WTC11 (cell line): ENCODE results near the gene ATF4. TPM values are rescaled to one million over a fixed set of nuclear protein-coding genes. Genes with fewer than 3 reads are reported as not detected.
A peak's percentile ranks its signal among the peaks of the same experiment; 100 is the strongest.

Experiments
- ATAC-seq: fragments of 200-7000 bp; cut with Tn5 transposase; 2 replicates; pipeline ENCODE4 v1.10.0; 2021; ENCODE audit warnings: mild to moderate bottlenecking, moderate library complexity
- CTCF ChIA-PET: fragments of 300-600 bp; sonication (Branson Sonifier 250); formaldehyde crosslinking; loops from one replicate; lab custom pipeline; 2021; ENCODE audit warnings: antibody characterized with exemption; lab: Charles Lee
- POLR2A ChIA-PET: fragments of 350-600 bp; sonication (Branson Sonifier 250); formaldehyde crosslinking; loops from one replicate; lab custom pipeline; 2021; ENCODE audit warnings: antibody characterized with exemption; lab: Charles Lee
- DNase-seq: peaks from one replicate; pipeline ENCODE4 v3.0.0; 2021; ENCODE audit warnings: low spot score
- H3K27ac Mint-ChIP-seq: 2 replicates; pipeline ENCODE4 v1.8.0; 2021; ENCODE audit warnings: mixed read lengths
- H3K27me3 Mint-ChIP-seq: 2 replicates; pipeline ENCODE4 v1.8.0; 2021; ENCODE audit warnings: low read depth, mild to moderate bottlenecking, moderate library complexity, mixed read lengths
- H3K36me3 Mint-ChIP-seq: 2 replicates; pipeline ENCODE4 v1.8.0; 2021; ENCODE audit warnings: mixed read lengths
- H3K4me1 Mint-ChIP-seq: 2 replicates; pipeline ENCODE4 v1.8.0; 2022; ENCODE audit warnings: mixed read lengths
- H3K4me3 Mint-ChIP-seq: 2 replicates; pipeline ENCODE4 v1.8.0; 2021; ENCODE audit warnings: mild to moderate bottlenecking, moderate library complexity, mixed read lengths
- H3K9me3 Mint-ChIP-seq: 2 replicates; pipeline ENCODE4 v1.8.0; 2021; ENCODE audit warnings: mixed read lengths
- ATF1 ChIP-seq: sonication (generic); formaldehyde crosslinking; IDR thresholded peaks from 2 replicates; pipeline ENCODE4 v1.8.1; 2023; ENCODE audit warnings: mild to moderate bottlenecking, moderate library complexity, missing genetic modification reagents
- GTF2I ChIP-seq: fragments of 250-450 bp; sonication (Bioruptor Pico); conservative IDR thresholded peaks from 2 replicates; pipeline ENCODE4 v1.4.0; 2021; ENCODE audit warnings: mild to moderate bottlenecking
- IRF2 ChIP-seq: sonication (generic); formaldehyde crosslinking; IDR thresholded peaks from 2 replicates; pipeline ENCODE4 v1.8.0; 2022; ENCODE audit warnings: low read depth, missing genetic modification reagents, borderline replicate concordance
- JUN ChIP-seq: sonication (generic); formaldehyde crosslinking; IDR thresholded peaks from 2 replicates; pipeline ENCODE4 v1.8.0; 2023; ENCODE audit warnings: mild to moderate bottlenecking, missing genetic modification reagents
- NFATC4 ChIP-seq: fragments of 250-450 bp; sonication (Bioruptor Pico); IDR thresholded peaks from 2 replicates; pipeline ENCODE4 v1.9.0; 2021; ENCODE audit warnings: mild to moderate bottlenecking
- NFE2L1 ChIP-seq: sonication (generic); formaldehyde crosslinking; IDR thresholded peaks from 2 replicates; pipeline ENCODE4 v1.8.1; 2023; ENCODE audit warnings: missing genetic modification reagents
- NFYB ChIP-seq: sonication (generic); formaldehyde crosslinking; conservative IDR thresholded peaks from 2 replicates; pipeline ENCODE4 v1.8.0; 2022; ENCODE audit warnings: low read depth, missing genetic modification reagents
- PRRX2 ChIP-seq: fragments of 250-450 bp; sonication (Bioruptor Pico); IDR thresholded peaks from 2 replicates; pipeline ENCODE4 v1.8.0; 2021; ENCODE audit warnings: mild to moderate bottlenecking
- SP1 ChIP-seq: sonication (generic); formaldehyde crosslinking; conservative IDR thresholded peaks from 2 replicates; pipeline ENCODE4 v1.8.1; 2022; ENCODE audit warnings: missing genetic modification reagents
- TCF7 ChIP-seq: sonication (generic); formaldehyde crosslinking; IDR thresholded peaks from 2 replicates; pipeline ENCODE4 v1.8.0; 2022; ENCODE audit warnings: mild to moderate bottlenecking, low read depth, missing genetic modification reagents, moderate library complexity
- TEAD1 ChIP-seq: sonication (generic); formaldehyde crosslinking; IDR thresholded peaks from 2 replicates; pipeline ENCODE4 v1.8.0; 2022; ENCODE audit warnings: mild to moderate bottlenecking, missing genetic modification reagents
- ZBTB21 ChIP-seq: sonication (generic); formaldehyde crosslinking; IDR thresholded peaks from 2 replicates; pipeline ENCODE4 v1.8.1; 2023; ENCODE audit warnings: mild to moderate bottlenecking, missing genetic modification reagents, borderline replicate concordance
- ZNF121 ChIP-seq: sonication (generic); formaldehyde crosslinking; IDR thresholded peaks from 2 replicates; pipeline ENCODE4 v1.8.0; 2023; ENCODE audit warnings: missing genetic modification reagents
- ZNF138 ChIP-seq: sonication (generic); formaldehyde crosslinking; conservative IDR thresholded peaks from 2 replicates; pipeline ENCODE4 v1.8.1; 2022; ENCODE audit warnings: mild to moderate bottlenecking, moderate library complexity, missing genetic modification reagents
- total RNA-seq: library from RNA; stranded (reverse); gene quantifications from 3 replicates; pipeline ENCODE4 v1.2.3, GENCODE V29; 2021
- TF ChIP-seq, protein P1 (sequence below): sonication (generic); formaldehyde crosslinking; IDR thresholded peaks from 2 replicates; pipeline ENCODE4 v1.8.1; 2022; ENCODE audit warnings: low read depth, missing genetic modification reagents, borderline replicate concordance
- TF ChIP-seq, protein P2 (sequence below): sonication (generic); formaldehyde crosslinking; IDR thresholded peaks from 2 replicates; pipeline ENCODE4 v1.8.0; 2023; ENCODE audit warnings: missing genetic modification reagents
- TF ChIP-seq, protein P3 (sequence below): sonication (generic); formaldehyde crosslinking; IDR thresholded peaks from 2 replicates; pipeline ENCODE4 v1.8.1; 2022; ENCODE audit warnings: mild to moderate bottlenecking, moderate library complexity, missing genetic modification reagents
- TF ChIP-seq, protein P4 (sequence below): fragments of 250-450 bp; sonication (Bioruptor Pico); IDR thresholded peaks from 2 replicates; pipeline ENCODE4 v1.8.0; 2021; ENCODE audit warnings: mild to moderate bottlenecking
- TF ChIP-seq, protein P5 (sequence below): sonication (generic); formaldehyde crosslinking; IDR thresholded peaks from 2 replicates; pipeline ENCODE4 v1.8.1; 2023; ENCODE audit warnings: mild to moderate bottlenecking, missing genetic modification reagents, moderate library complexity
- TF ChIP-seq, protein P6 (sequence below): sonication (generic); formaldehyde crosslinking; IDR thresholded peaks from 2 replicates; pipeline ENCODE4 v1.8.0; 2022; ENCODE audit warnings: mild to moderate bottlenecking, missing genetic modification reagents

The ATF4 gene
- total RNA-seq, 1 experiment from 2014 or later, result 460 TPM

DNA sequence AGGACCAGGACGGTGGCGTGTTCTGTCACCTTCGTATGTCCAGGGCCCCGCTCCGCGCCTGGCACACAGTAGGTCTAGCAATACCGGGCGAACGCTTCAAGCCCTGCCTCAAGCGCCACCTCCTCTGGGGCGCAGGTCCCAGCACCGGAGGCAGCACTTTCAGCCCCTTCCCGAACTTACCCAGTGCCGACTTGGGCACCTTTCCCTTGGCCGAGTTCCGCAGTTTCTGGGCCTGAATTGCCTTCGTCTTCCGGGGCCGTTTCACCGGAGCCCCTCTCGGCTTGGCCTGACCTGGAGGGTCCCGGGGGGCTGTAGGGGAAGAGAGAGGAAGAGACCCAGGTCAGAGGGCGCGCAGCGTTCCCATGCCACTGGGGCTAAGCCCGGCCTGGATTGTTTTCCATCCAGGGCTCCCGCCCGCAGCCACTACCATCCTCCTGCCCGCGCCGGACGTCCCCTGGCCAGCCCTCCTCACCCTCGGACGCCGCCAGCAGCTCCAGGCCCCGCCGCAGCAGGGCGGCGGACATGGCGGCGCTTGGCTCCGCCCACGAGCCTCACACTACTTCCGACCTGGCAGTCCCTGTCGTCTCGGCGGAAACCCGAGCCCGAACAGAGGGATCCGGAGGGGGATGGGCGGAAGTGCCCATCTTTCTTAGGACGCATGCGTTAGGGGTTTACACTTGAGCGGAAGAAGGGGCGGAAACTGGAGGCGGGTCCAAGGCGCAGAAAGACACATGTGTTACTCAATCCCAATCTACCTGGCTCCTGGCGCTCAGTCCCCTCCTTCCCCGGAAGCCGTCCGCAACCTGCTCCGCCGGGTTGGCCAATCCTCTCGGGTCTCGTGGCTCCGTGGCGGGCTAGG lies 12.1 kb downstream of the ATF4 start, which contains the start of gene RPS19BP1 (continued):
- TF ChIP-seq, protein P1, sequence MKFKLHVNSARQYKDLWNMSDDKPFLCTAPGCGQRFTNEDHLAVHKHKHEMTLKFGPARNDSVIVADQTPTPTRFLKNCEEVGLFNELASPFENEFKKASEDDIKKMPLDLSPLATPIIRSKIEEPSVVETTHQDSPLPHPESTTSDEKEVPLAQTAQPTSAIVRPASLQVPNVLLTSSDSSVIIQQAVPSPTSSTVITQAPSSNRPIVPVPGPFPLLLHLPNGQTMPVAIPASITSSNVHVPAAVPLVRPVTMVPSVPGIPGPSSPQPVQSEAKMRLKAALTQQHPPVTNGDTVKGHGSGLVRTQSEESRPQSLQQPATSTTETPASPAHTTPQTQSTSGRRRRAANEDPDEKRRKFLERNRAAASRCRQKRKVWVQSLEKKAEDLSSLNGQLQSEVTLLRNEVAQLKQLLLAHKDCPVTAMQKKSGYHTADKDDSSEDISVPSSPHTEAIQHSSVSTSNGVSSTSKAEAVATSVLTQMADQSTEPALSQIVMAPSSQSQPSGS, result no peak
- TF ChIP-seq PRRX2 (CRISPR knock-in tag), result peak; percentile 57; the same call in 1 of the 2 replicates
- TF ChIP-seq TEAD1 (CRISPR knock-in tag), result 0 out of 2 replicates have a peak, but pooled peaks have one; percentile 12
- TF ChIP-seq NFATC4, result no peak
- TF ChIP-seq GTF2I (CRISPR knock-in tag), result no peak
- TF ChIP-seq, protein P2, sequence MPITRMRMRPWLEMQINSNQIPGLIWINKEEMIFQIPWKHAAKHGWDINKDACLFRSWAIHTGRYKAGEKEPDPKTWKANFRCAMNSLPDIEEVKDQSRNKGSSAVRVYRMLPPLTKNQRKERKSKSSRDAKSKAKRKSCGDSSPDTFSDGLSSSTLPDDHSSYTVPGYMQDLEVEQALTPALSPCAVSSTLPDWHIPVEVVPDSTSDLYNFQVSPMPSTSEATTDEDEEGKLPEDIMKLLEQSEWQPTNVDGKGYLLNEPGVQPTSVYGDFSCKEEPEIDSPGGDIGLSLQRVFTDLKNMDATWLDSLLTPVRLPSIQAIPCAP (CRISPR knock-in tag), result peak; percentile 30; the same call in 1 of the 2 replicates
- TF ChIP-seq, protein P3, sequence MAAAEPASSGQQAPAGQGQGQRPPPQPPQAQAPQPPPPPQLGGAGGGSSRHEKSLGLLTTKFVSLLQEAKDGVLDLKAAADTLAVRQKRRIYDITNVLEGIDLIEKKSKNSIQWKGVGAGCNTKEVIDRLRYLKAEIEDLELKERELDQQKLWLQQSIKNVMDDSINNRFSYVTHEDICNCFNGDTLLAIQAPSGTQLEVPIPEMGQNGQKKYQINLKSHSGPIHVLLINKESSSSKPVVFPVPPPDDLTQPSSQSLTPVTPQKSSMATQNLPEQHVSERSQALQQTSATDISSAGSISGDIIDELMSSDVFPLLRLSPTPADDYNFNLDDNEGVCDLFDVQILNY (CRISPR knock-in tag), result peak; percentile 67; the same call in 1 of the 2 replicates
- no peak; the same call in 1 of the 2 replicates for TF ChIP-seq ATF1 (CRISPR knock-in tag)
- no peak for TF ChIP-seq IRF2 (CRISPR knock-in tag)
- TF ChIP-seq, protein P4, sequence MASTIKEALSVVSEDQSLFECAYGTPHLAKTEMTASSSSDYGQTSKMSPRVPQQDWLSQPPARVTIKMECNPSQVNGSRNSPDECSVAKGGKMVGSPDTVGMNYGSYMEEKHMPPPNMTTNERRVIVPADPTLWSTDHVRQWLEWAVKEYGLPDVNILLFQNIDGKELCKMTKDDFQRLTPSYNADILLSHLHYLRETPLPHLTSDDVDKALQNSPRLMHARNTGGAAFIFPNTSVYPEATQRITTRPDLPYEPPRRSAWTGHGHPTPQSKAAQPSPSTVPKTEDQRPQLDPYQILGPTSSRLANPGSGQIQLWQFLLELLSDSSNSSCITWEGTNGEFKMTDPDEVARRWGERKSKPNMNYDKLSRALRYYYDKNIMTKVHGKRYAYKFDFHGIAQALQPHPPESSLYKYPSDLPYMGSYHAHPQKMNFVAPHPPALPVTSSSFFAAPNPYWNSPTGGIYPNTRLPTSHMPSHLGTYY (CRISPR knock-in tag), result no peak
- peak; percentile 96 for TF ChIP-seq SP1 (CRISPR knock-in tag)
- no peak for TF ChIP-seq ZNF121
- peak; percentile 65 for TF ChIP-seq NFYB (CRISPR knock-in tag)
- no peak for TF ChIP-seq TCF7 (CRISPR knock-in tag)
- TF ChIP-seq, protein P5, sequence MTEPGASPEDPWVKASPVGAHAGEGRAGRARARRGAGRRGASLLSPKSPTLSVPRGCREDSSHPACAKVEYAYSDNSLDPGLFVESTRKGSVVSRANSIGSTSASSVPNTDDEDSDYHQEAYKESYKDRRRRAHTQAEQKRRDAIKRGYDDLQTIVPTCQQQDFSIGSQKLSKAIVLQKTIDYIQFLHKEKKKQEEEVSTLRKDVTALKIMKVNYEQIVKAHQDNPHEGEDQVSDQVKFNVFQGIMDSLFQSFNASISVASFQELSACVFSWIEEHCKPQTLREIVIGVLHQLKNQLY (CRISPR knock-in tag), result no peak

DNA sequence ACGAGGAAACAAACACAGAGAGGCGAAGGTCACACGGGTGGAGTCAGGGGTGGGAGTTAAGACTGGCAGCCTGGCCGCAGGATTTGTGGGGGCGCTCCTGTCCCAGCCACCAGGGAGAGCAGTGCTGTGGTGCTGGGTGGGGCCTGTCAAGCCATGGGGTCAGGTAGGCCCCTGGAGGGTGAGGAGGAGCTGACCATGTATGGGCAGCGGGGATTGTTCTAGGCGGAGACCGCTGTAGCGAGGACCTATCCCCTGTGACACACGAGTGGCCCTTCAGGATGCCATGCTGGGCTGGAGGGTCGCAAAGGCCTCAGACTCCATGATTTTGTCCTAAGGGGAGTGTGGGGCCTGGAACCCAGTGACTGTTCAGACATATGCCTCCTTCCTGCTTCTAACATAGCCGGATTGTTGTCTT lies 13.7 kb downstream of the ATF4 start:
- ChIA-PET POLR2A (interaction anchor here (1.3 kb wide), 1 partner anchor 14 kb away, joined by 3 read pairs; no protein-coding TSS in a partner anchor), CTCF (interaction anchor here (0.5 to 3.0 kb wide), 36 partner anchors 9 to 690 kb away, joined by 3 to 35 read pairs (median 5); partner anchors contain the start of genes CACNA1I and MIEF1)
- DNase-seq, result no peak
- H3K4me1 Mint-ChIP-seq, result peaks cover 59% of the 10 kb centered on the region
- no peak for TF ChIP-seq PRRX2 (CRISPR knock-in tag)
- TF ChIP-seq JUN (CRISPR knock-in tag), result no peak
- TF ChIP-seq, protein P6, sequence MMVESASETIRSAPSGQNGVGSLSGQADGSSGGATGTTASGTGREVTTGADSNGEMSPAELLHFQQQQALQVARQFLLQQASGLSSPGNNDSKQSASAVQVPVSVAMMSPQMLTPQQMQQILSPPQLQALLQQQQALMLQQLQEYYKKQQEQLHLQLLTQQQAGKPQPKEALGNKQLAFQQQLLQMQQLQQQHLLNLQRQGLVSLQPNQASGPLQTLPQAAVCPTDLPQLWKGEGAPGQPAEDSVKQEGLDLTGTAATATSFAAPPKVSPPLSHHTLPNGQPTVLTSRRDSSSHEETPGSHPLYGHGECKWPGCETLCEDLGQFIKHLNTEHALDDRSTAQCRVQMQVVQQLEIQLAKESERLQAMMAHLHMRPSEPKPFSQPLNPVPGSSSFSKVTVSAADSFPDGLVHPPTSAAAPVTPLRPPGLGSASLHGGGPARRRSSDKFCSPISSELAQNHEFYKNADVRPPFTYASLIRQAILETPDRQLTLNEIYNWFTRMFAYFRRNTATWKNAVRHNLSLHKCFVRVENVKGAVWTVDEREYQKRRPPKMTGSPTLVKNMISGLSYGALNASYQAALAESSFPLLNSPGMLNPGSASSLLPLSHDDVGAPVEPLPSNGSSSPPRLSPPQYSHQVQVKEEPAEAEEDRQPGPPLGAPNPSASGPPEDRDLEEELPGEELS (CRISPR knock-in tag), result no peak
- 0 out of 2 replicates have a peak, but pooled peaks have one; percentile 26 for TF ChIP-seq ZNF138 (CRISPR knock-in tag)
- TF ChIP-seq NFE2L1 (CRISPR knock-in tag), result no peak
- TF ChIP-seq ZNF121, result no peak
- TF ChIP-seq NFATC4, result no peak
- 0 out of 2 replicates have a peak, but pooled peaks have one; percentile 17 for TF ChIP-seq ZBTB21
- TF ChIP-seq, all 79 proteins: peak for 2
- 0 out of 2 replicates have a peak, but pooled peaks have one; percentile 1 for ATAC-seq
- Mint-ChIP-seq H3K27ac (peak overlapping the region; percentile 75), H3K9me3 (no peaks in the 10 kb centered on the region), H3K27me3 (no peaks in the 10 kb centered on the region), H3K36me3 (peaks cover 15% of the 10 kb centered on the region), H3K4me3 (peak overlapping the region; percentile 56)
